HG02571 (cell line): ENCODE data around the gene ACTL10.

ENCODE experiments used
- ATAC-seq: cut with Tn5 transposase; IDR thresholded peaks from one replicate; pipeline ENCODE4 v1.9.1; 2021; ENCODE audit warnings: mild to moderate bottlenecking, moderate library complexity; ENCODE audit not compliant: unreplicated experiment

Gene ACTL10

DNA sequence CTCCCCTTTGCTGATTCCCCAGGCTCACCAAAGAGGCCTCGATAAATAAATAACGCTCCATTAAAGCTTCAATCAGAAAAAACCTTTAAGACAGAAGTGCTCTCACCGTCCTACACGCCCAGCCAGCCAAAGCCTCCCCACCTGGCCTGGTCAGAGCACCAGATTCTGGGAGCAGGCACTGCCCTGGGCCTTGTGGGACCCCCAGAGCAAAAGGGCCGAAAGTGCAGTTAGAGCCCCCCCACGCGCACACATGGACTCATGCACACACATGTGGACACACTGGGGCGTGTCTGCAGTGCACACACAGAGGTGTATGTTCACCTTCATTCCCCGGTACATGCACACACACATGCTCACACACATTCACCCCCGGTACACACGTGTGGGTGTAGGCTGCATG lies 9.4 kb downstream of the ACTL10 start:
- ATAC-seq, result no peak

DNA sequence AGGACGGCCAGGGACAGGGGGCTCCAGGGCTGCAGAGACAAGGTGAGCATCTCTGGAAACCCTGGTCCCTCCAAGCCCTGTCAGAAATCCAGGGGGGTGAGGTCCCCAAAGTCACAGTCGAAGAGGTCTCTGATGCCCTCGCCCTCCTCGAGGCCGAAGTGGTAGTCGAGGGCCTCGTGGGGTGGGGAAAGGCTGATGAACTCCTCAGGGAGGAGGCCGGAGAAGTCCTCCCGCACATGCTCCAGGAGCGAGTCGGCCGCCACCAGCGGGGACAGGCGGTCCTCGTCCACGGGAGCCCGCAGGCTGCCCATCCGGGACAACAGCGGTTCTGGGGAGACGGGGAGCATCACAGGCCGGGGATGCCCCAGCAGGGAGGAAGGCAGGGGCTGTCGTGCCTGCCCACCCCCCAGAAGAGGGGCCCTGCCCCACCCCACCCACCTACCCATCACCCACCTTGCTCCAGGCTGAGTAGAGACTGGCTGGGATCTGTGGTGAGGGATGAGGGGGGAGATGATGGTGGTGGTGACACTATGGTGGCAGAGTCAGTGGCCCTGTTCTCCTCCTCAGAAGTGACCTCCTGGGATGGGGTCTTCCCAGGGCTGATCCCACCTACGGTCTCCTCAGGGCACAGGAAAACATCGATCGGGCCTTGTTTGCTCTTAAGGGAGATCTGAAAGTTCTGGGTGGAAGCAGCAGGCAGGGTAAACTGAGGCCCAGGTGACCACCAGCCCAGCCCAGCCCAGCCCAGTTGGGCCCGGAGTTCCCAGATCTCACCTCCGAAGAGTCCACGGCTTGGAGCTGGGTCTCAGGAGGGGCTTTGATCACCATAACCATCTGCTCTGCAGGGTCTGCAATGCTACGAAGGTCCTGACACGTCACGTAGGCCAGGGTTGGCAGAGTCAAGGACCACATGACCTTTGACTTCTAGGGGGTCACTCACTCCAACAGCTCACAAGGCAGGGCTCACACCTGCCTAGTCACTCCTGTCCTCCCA lies 10.2 kb downstream of the ACTL10 start:
- no peak for ATAC-seq

DNA sequence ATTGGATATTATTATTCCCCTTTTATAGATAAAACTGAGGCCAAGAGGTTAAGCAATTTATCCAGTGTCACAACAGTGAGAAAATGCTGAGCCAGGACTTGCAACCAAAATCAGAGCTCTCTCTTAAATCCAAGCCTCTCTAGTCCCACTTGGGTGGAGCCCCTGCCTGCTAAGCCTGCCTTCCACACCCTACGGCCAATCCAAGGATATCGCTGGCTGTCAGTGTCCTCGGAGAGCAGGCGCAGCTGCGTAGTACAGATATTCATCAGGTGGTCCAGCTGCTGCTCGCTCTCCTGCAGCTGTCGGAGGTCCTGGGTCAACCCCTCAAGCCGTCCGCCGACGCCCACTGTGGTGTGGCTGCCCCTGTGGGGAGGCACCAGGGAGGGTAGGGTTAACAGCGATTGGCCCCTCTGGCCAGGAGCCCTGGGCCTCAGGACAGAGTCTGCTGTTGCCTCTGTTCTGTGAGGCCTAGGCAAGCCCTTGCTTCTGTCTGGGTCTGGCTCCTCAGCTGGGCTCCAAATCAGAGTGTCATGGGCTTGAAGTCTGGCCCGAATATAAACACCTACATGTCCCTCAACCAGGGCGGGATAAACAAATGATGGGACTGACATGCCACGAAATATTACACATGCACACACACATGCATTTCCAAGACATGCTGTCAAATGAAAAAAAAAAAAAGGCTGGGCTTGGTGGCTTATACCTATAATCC lies 11.4 kb downstream of the ACTL10 start:
- ATAC-seq, result no peak

DNA sequence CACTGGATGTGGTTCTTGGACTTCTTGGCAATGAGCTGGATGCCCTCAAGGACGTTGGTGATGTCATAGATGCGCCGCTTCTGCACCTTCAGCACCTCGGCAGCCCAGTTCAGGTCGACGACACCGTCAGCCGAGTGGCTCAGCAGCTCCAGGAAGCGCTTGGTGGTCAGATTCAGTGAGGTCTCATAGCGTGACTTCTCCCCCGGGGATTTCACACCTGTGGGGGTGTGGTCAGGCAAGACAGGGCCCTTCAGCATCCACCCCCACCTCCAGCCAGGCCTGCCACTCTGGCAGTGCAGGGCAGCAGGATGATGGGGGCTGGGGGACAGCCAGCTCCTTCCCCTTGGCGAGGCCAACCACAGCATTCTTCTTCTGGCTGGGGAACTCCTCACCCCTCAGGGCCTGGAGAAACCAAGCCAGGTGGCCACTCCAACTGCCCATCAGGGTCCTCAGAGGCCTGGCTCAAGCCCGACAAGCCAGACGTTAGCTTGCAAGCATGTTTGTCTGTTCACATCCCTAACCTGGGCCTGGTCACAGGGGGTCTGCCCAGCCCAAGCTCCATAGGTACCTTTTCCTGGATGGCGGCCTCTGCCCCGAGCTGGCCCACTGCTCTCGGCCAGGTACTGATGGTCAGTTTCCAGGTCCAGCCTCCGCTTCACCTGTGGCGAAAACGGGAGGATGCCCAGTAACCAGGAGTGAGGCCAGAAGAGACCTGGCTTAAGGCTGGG lies 13.2 kb downstream of the ACTL10 start:
- ATAC-seq, result peak; percentile 51

DNA sequence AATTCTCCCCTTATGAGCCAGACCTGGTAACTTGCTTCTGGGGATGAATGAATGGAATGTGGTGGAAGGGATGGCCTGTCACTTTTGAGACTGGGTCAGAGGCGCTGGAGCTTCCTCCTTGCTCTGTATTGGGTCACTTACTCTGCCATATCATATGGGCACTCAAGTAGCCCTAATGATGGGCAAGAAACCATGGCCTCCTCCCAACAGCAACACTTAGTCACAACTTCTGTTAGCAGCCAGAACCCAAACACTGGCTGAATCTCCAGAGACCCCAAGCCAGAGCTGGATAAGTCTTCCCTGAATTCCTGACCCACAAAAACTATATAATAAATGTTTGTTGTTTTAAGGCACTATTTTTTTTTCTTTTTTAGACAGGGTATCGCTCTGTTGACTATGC lies 13.9 kb downstream of the ACTL10 start:
- ATAC-seq, result no peak

DNA sequence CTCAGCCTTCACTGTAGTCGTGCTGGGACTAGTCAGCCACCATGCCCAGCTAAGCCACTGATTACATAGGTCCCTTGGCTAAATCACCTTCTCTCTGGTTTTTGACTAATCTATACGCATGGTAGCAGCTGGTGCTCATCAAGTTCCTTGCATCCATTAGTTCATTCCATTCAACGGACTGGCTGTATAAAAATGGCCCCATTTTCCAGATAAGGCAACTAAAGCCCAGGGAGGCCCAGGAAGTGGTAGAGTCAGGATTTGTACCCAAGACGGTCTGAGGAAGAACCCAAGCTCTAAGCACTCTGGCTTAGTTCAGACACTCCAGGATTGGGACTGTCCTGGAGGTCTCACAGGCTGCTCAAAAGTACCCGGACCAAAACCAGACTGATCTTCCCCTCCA lies 14.5 kb downstream of the ACTL10 start:
- ATAC-seq, result no peak

DNA sequence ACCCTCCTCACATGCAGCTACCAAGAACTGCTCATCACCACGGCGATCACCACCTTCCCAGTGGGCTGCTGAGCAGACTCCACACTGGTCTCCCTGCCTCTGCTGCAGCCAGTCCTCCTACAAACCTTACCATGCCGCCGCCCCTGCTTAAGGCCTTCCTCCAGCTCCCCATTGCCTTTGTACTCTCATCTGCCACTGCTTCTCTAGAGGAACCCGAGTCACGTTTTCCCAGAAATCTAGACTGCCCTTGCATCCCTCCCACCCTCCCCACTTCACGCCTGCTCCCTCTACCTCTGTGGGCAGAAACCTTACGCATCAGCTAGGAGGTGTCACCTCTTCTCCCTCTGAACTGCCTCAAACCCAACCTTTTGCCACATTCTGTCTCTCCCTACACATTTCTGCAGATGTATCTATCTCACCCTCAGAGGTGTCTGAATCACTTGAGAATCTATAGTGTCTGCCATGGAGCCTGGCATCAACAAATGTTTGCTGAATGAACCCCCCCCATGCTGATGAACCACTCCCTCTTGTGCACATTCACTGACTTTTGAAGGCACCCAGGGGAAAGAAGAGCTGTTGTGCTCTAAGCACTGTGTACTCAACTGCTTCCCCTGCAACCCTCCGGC lies 15.1 kb downstream of the ACTL10 start:
- no peak for ATAC-seq

DNA sequence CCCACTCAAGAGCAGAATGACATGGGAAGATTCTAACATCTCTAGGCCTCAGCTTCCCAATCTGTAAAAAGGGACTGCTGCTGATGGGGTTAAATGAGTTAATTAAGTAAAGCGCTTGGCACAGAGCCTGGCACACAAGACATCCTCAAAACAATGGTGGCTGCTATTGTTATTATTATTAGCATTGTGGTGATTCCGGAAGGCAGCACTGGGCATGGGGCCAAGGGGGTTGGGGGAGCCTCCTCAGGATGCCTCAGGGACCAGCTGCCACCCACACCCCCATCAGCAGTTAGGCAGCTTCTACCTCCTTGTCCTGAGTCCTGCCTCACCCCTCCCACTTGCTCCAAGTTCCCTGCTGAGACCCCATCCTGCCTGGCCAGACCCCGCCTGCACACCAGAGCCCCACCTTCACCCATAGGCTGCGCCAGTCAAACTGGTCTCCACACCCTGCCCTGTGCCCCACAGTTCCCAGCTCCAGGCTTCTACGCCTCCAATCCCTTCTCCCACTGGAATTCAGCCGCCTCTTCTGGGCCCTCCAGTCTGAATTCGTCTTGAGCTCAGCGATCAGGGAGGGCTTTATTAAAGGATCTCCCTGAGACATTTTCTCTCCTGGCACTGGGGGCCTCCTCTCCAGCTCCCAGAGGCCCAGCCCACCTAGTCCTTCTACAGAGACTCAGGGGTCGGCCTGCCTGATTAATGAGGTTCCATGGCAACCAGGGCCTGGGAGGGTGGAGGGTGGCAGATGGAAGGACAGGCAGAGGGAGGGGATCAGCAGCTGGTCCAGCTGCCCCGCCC lies 18.0 kb downstream of the ACTL10 start:
- ATAC-seq, result no peak

DNA sequence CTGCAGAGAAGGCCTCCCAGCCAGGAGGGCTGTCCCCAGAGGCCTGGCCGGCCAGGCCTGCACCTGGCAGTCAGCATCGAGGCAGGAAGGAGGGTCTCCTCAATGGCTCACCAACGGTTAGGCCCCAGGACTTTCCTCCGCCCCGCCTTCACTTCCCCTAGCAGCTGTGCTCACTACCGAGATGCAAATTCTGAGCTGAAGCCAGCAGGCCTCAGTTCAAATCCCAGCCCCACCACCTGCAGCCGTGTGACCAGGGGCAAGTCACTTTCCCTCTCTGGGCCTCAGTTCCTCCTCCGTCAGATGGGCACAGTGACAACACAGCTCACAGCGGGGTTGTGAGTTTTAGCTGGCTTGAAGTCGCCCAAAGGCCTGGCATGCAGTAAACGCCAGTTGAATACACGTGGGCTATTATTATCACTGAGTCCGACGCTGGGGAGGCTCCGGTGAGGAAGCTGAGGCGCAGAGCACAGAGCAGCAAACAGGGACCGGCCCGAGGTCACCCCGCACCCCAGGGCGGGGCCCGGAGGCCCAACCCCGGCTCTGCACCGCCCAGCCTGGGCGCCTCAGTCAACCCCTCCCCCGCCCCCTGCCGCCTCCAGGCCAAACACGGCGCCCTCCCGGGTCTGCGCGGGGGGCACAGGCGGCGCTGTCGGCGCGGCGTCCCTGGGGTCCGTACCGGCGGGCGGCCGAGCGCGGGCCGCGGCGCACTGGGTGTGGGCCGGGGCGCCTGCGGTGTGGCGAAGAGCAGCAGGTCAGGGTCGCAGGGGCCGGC lies 18.8 kb downstream of the ACTL10 start:
- ATAC-seq, result peak; percentile 30

DNA sequence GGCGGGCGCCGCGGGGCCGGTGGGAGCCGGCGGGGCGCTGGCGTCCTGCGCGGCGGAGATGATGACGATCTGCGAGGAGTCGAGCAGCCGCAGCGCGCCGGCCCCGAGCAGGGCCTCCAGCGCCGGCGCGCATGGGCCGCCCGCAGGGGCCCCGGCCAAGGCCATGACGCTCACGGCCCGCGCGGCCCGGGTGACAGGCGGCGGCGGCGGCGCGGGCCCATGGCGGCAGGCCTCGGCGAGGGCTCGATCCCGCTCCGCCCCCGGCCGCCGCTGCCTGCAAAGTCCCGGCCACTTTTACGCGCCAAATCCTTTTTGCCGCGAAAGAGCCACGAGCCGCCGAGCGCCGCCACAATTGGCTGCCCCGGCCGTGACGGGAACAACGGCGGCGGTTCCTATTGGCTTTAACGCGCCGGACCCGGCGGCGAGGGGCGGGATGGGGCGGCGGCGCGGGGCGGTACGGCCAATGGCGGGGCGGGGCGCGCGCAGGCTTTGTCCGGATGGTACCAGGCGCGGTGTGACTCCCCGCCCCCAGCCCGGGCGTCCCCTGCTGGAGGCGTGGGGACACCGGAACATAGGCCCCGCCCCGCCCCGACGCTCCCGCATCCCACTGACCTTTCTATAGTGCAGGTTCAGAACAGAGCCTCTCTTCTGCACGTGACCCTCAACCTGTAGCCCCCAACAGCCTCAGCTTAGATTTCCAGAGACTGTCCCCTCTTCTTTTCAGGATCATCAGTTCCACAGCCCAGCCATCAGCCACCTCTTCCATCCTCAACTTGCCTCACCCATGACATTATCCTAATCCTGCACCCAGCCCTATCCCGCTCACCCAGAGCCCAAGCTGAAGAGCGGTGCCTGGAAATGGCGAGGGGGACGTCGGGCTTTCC lies 19.6 kb downstream of the ACTL10 start, which contains the start of gene E2F1:
TSS of gene E2F1 (minus strand) at position 286 of the 884 bp plus-strand sequence. CDS start at position 165, 121 bp downstream.
- peak; percentile 81 for ATAC-seq

DNA sequence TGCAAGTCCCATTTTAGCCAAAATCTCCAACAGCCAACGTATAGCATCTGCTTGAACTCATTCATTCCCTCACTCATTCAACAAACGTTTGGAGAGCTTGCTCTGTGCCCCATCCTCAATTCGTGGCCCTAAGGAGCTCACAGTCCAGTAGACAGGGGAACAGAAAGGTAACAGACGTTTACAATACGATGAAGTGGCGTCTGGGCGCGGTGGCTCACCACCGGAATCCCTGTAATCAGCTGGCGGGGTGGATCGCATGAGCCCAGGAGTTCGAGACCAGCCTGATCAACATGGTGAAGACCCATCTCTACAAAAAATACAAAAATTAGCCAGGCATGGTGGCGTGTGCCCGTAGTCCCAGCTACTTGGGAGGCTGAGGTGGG lies 20.2 kb downstream of the ACTL10 start:
- no peak for ATAC-seq

DNA sequence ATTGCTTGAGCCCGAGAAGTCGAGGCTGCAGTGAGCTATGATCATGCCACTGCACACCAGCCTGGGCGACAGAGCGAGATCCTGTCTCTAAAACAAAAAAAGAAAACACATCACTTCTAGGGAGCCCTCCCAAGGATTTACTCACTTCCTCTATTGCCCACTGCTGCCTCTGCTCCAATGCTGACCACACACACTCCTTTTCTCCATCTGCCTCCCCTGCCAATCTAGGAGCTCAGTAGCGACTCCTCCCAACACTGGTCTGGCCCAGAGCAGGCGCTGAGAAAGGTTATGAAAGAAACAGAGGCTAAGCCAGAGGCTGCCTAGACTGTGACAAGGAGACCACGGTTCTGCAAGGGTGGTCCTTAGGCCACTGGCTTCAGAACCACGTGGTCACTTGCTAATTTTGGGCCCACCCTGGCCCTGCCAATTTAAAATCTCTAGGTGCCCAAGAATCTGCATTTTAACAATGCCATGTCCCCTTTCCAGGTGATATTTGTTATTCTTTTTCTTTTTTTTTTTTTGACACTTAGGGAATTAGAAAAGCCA lies 20.7 kb downstream of the ACTL10 start:
- ATAC-seq, result no peak

DNA sequence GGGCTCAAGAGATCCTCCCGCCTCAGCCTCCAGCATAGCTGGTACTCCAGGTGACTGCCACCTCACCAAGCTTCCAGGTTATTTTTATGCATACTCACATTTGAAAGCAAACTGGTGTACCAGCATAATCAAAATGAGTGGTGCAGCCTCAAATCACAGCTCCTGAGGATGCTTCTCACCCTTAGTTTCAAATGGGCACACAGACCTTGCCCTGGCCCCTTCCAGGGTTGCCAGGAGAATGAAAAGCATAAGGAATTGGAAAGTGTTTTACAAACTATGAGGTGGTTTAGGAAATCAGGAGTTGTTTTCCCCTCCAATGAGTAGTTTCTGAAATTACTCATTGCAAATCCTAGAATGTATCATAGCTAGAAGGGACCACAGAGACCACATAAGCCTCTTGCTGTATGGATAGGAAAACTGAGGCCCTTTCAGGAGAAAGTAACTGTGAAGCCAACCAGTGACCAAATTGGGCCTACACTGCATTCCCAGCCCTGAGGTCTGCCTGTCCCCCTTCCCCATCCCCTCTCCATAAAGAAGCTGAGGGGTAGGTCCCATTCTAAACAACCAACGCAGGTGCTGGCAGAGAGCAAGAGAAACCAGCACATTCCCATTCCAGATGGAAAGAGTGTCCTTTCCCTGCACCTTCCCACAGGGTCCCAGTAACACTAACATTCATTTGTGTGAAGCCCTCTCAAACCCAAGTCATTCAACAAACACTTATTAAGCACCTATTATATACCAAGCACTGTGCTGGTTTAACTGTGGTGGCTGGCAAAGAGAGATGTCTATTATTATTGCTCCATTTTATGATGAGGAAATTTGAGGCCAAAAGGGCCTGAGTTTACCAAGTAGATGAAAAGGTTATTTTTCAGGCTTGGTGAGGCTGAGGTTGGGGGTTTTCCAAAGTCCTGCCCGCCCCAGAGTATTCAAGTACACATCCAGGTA lies 21.5 kb downstream of the ACTL10 start:
- ATAC-seq, result no peak

DNA sequence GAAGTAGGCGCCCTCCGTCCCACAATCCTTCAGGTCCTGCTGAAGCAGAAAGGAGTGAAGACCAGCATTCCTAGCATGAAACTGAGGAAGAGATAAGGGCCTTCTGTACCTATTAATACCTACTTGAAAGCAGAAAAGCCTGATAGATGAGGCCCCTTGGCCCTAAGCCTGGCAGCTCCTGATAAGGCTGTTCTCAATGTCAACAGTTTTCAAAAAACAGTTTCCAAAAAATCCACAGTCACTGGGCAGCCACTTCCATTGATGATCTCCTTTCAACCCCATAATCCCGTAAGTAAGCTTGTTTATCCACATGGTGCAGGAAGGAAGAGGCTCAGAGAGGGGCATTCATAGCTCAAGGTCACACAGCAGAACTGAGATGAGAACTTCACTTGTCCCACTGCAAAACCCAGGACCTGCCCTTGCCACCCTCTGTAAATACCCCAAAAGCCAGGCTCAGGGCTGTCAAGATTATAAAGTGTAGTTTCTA lies 22.2 kb downstream of the ACTL10 start:
- no peak for ATAC-seq

DNA sequence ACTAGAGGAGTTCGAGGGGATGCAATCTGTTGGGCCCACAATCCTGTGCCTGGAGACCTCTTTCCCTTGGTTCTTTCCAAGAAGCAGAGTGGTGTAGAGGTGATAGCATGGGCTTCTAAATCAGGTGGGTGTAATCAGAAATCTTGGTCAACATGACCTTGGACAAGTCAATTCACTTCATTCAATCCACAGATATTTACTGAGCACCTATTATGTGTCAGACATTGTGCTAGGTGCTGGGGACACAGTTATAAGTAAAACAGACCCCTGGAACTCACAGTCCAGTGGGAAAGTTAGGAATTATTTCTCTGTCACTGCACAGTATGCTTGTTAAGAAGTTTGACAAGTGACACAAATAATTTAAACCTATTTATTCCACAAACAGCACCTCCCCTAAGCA lies 22.8 kb downstream of the ACTL10 start:
- ATAC-seq, result no peak

DNA sequence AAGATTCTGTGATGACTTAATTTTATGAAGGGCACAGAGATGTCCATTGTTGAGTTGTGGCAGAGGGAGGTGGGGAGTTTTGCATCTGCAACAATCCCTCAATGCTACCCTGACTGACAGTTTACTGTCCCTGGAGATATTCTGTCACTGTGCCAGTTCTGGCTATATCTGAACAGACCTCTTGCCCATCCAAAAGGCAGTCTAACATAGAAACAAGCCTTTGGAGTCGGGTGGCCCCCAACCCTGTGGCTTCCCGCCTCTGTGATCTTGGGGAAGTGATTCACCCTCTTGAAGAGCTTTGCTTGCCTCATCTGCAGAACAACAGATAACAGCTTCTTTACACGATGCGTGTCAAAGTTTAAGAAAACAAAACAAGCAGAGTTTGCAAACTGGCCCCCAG lies 23.2 kb downstream of the ACTL10 start:
- no peak for ATAC-seq

DNA sequence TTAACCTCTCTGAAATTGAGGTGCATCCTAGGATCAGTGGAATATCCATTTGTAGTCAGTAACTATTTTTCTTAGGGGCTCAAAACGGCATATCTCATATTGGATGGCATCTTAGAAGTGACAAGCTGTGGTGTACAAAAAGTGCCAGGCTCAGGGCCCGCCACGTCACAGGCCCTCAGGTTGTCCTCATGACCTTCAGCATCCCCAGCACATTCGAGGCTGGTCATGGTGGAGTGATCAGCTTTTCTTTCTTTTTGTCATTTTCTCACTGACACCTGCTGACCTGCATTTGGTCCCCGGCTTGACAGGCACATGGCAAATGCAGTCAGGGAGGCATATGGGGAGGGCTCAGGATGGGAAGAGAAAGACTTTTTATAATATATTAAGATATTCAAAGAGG lies 26.5 kb downstream of the ACTL10 start:
- ATAC-seq, result no peak
